ENCODE data around the gene SLC27A3. TPM values are rescaled to one million over a fixed set of nuclear protein-coding genes. Genes with fewer than 3 reads are reported as not detected.

SLC27A3 gene
- total and polyA plus RNA-seq, 10 of the 15 experiments (the other 5 are each of a cell fraction or from before 2014, with no cell fraction given), result 2.6 to 18.1 (median 8.3) TPM

DNA sequence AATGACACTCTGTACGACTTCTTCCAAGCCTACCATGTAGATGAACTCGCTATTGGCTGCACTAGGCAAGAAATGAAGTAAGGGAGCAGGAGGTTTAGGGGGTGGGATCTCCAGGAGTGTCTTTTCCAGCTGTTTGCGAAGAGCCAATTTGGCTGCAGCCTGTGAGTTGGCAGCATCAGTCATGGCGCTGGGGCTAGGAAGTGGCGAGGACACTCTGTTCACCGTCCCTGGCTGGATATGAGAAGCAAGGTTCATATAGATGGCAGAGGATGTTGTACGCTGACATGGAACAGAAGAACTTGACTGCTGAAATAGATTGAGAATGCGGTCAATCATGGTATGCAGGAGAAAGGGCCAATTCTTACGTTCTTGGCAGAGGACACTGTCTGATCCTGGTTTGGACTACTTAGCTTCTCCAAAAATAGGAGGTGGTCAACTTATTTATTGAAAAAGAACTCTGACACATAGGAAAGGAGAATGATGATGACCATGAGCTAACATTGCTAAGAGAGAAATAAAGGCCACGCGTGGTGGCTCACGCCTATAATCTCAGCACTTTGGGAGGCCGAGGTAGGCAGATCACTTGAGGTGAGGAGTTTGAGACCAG, 41.2 kb downstream of the SLC27A3 start (continued):
- TF ChIP-seq, protein P1, sequence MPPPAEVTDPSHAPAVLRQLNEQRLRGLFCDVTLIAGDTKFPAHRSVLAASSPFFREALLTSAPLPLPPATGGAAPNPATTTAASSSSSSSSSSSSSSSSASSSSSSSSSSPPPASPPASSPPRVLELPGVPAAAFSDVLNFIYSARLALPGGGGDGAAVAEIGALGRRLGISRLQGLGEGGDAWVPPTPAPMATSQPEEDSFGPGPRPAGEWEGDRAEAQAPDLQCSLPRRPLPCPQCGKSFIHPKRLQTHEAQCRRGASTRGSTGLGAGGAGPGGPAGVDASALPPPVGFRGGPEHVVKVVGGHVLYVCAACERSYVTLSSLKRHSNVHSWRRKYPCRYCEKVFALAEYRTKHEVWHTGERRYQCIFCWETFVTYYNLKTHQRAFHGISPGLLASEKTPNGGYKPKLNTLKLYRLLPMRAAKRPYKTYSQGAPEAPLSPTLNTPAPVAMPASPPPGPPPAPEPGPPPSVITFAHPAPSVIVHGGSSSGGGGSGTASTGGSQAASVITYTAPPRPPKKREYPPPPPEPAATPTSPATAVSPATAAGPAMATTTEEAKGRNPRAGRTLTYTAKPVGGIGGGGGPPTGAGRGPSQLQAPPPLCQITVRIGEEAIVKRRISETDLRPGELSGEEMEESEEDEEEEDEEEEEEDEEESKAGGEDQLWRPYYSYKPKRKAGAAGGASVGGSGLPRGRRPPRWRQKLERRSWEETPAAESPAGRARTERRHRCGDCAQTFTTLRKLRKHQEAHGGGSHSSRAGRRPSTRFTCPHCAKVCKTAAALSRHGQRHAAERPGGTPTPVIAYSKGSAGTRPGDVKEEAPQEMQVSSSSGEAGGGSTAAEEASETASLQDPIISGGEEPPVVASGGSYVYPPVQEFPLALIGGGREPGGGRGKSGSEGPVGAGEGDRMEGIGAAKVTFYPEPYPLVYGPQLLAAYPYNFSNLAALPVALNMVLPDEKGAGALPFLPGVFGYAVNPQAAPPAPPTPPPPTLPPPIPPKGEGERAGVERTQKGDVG (CRISPR knock-in tag; IDR thresholded peaks at IDR 0.05), result no peak
- TF ChIP-seq EED (IDR thresholded peaks at IDR 0.05; ENCODE audit: low read depth), result no peak
- no peak for TF ChIP-seq TBL1XR1 (IDR thresholded peaks at IDR 0.05; ENCODE audit: low read depth, low read length)
- TF ChIP-seq CREB1 (IDR thresholded peaks at IDR 0.05; ENCODE audit: low read depth), result no peak
- TF ChIP-seq ZNF24 (IDR thresholded peaks at IDR 0.05), result no peak

DNA sequence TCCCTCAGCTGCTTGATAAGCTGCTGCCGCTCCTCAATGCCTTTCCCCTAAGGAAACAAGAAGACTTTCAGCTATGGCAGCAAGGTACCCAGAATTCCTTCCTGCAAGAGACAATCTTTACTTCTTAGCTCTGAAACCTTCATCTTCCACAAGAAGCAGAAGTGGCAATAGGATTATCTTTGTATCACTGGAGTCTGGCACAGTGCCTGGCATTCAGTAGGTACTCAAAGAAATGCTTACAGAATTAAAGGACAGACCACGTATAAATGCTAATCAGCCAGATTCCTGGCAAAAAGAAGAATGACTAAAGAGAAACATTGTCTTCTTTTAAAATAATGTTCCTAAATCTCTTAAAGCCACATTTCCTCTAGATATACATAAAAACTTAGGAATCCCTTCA, 43.7 kb downstream of the SLC27A3 start:
- intact Hi-C loops (cut with micrococcal nuclease; ENCODE audit: unreplicated experiment), result no loop called here
- no peak for DNase-seq (ENCODE audit: low read depth, low spot score)
- ATAC-seq, result no peak
- Histone ChIP-seq H4K20me1 (ENCODE audit: control insufficient read depth, insufficient read depth) (no peaks in the 10 kb centered on the region), H2AFZ (ENCODE audit: control insufficient read depth, low read depth, low read length) (no peak overlapping the region), H3K4me3 (no peak overlapping the region), H3K27ac (ENCODE audit: control insufficient read depth, insufficient read depth) (no peak overlapping the region), H3K4me1 (ENCODE audit: control insufficient read depth, insufficient read depth, low read length) (no peaks in the 10 kb centered on the region; the same call in 1 of the 2 replicates), H3K27me3 (replicated peaks in 1 of 2; ENCODE audit: control insufficient read depth in 2 of 2, insufficient read depth in 2 of 2, low read length in 1 of 2) (no peaks in the 10 kb centered on the region), H3K9me3 (replicated peaks; ENCODE audit: control insufficient read depth, insufficient read depth, low read length) (no peaks in the 10 kb centered on the region), H3K4me2 (ENCODE audit: control insufficient read depth, insufficient read depth) (no peak overlapping the region), H3K36me3 (ENCODE audit: control insufficient read depth in 2 of 2, insufficient read depth in 2 of 2, low read length in 1 of 2) (peaks cover 9 to 24% of the 10 kb centered on the region in 2 experiments), H3K79me2 (ENCODE audit: control insufficient read depth, insufficient read depth, low read length) (peaks cover 3% of the 10 kb centered on the region; the same call in 1 of the 2 replicates), H3K9ac (ENCODE audit: control insufficient read depth, insufficient read depth, low read length) (no peak overlapping the region)
- BruUV-seq (replicated peaks), result no TSS peak
- in situ Hi-C loops (cut with MboI), result no loop called here
- FAIRE-seq, result no peak
- RAD21 ChIA-PET (ENCODE audit: unreplicated experiment), result interaction anchor here (1.0 to 4.5 kb wide), 2 partner anchors 25 to 127 kb away, joined by 3 to 25 read pairs; partner anchors contain the start of gene DENND4B
- whole genome bisulfite sequencing (ENCODE audit: insufficient coverage, insufficient replicate concordance, low lambda C conversion rate, missing lambda C conversion rate), result 98% methylated on average over 2 of the region's 2 CpGs
- POLR2A ChIA-PET, result interaction anchor here (2.1 kb wide), 1 partner anchor 12 kb away, joined by 14 read pairs; no protein-coding TSS in a partner anchor
- CTCF ChIA-PET, result interaction anchor here (3.2 to 11.8 kb wide), 2 partner anchors 98 to 168 kb away, joined by 16 to 138 read pairs; partner anchors contain the start of genes GATAD2B and RAB13
- SMC1A ChIA-PET (ENCODE audit: uncharacterized antibody, unreplicated experiment), result interaction anchor here (1.1 to 1.4 kb wide), 3 partner anchors 25 to 168 kb away, joined by 3 read pairs; no protein-coding TSS in a partner anchor
- no peak for TF ChIP-seq RUNX3 (IDR thresholded peaks at IDR 0.05; ENCODE audit: low read length)
- no peak for TF ChIP-seq MTA3 (IDR thresholded peaks at IDR 0.05; ENCODE audit: borderline replicate concordance, low read length)
- no peak for TF ChIP-seq NRF1 (conservative IDR thresholded peaks at IDR 0.05; ENCODE audit: low read depth, low read length)
- TF ChIP-seq MXI1 (IDR thresholded peaks at IDR 0.05; ENCODE audit: low read depth, low read length), result no peak
- TF ChIP-seq EGR1 (IDR thresholded peaks at IDR 0.05; ENCODE audit: borderline replicate concordance in 1 of 2, low read depth in 2 of 2, low read length in 2 of 2), result no peak
- TF ChIP-seq, protein P2, sequence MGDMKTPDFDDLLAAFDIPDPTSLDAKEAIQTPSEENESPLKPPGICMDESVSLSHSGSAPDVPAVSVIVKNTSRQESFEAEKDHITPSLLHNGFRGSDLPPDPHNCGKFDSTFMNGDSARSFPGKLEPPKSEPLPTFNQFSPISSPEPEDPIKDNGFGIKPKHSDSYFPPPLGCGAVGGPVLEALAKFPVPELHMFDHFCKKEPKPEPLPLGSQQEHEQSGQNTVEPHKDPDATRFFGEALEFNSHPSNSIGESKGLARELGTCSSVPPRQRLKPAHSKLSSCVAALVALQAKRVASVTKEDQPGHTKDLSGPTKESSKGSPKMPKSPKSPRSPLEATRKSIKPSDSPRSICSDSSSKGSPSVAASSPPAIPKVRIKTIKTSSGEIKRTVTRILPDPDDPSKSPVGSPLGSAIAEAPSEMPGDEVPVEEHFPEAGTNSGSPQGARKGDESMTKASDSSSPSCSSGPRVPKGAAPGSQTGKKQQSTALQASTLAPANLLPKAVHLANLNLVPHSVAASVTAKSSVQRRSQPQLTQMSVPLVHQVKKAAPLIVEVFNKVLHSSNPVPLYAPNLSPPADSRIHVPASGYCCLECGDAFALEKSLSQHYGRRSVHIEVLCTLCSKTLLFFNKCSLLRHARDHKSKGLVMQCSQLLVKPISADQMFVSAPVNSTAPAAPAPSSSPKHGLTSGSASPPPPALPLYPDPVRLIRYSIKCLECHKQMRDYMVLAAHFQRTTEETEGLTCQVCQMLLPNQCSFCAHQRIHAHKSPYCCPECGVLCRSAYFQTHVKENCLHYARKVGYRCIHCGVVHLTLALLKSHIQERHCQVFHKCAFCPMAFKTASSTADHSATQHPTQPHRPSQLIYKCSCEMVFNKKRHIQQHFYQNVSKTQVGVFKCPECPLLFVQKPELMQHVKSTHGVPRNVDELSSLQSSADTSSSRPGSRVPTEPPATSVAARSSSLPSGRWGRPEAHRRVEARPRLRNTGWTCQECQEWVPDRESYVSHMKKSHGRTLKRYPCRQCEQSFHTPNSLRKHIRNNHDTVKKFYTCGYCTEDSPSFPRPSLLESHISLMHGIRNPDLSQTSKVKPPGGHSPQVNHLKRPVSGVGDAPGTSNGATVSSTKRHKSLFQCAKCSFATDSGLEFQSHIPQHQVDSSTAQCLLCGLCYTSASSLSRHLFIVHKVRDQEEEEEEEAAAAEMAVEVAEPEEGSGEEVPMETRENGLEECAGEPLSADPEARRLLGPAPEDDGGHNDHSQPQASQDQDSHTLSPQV (IDR thresholded peaks at IDR 0.05), result no peak
- TF ChIP-seq POLR2AphosphoS5 (IDR thresholded peaks at IDR 0.05; ENCODE audit: low read length), result no peak
- TF ChIP-seq ZZZ3 (IDR thresholded peaks at IDR 0.05; ENCODE audit: control insufficient read depth, insufficient read length, low read depth), result no peak
- TF ChIP-seq EED (IDR thresholded peaks at IDR 0.05; ENCODE audit: low read depth), result no peak

Measured in GM12878 (cell line).